ENCODE measurements around the gene KDM4C. TPM values are rescaled to one million over a fixed set of nuclear protein-coding genes. Genes with fewer than 3 reads are reported as not detected.

The KDM4C gene
- total RNA-seq, 1 experiment from 2014 or later, result 7.1 TPM

- Histone ChIP-seq H3K36me3 (ENCODE audit: control insufficient read depth, insufficient read depth, low read length) (no peaks in the 10 kb centered on the region), H3K4me3 (ENCODE audit: low read depth in 2 of 2, low read length in 2 of 2) (no peak overlapping the region), H3K4me1 (ENCODE audit: control insufficient read depth, insufficient read depth, low read length) (no peaks in the 10 kb centered on the region), H3K9me3 (ENCODE audit: control insufficient read depth, insufficient read depth, low read depth, low read length) (no peaks in the 10 kb centered on the region), H3K27me3 (ENCODE audit: control insufficient read depth, insufficient read depth, low read length) (no peaks in the 10 kb centered on the region), H3K27ac (ENCODE audit: low read length) (no peak overlapping the region)
- no peak for DNase-seq (ENCODE audit: low read depth, low spot score)
- no TSS peak for BruUV-seq (replicated peaks)
- ATAC-seq, result no peak
- TF ChIP-seq, protein P1, sequence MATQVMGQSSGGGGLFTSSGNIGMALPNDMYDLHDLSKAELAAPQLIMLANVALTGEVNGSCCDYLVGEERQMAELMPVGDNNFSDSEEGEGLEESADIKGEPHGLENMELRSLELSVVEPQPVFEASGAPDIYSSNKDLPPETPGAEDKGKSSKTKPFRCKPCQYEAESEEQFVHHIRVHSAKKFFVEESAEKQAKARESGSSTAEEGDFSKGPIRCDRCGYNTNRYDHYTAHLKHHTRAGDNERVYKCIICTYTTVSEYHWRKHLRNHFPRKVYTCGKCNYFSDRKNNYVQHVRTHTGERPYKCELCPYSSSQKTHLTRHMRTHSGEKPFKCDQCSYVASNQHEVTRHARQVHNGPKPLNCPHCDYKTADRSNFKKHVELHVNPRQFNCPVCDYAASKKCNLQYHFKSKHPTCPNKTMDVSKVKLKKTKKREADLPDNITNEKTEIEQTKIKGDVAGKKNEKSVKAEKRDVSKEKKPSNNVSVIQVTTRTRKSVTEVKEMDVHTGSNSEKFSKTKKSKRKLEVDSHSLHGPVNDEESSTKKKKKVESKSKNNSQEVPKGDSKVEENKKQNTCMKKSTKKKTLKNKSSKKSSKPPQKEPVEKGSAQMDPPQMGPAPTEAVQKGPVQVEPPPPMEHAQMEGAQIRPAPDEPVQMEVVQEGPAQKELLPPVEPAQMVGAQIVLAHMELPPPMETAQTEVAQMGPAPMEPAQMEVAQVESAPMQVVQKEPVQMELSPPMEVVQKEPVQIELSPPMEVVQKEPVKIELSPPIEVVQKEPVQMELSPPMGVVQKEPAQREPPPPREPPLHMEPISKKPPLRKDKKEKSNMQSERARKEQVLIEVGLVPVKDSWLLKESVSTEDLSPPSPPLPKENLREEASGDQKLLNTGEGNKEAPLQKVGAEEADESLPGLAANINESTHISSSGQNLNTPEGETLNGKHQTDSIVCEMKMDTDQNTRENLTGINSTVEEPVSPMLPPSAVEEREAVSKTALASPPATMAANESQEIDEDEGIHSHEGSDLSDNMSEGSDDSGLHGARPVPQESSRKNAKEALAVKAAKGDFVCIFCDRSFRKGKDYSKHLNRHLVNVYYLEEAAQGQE (IDR thresholded peaks at IDR 0.05; ENCODE audit: insufficient read depth in 1 of 2, low read depth in 2 of 2, low read length in 1 of 2), result no peak
- TF ChIP-seq POLR2AphosphoS5 (IDR thresholded peaks at IDR 0.05; ENCODE audit: low read depth, low read length) (no peak), TCF7L2 (IDR thresholded peaks at IDR 0.05; ENCODE audit: low read depth, low read length) (no peak)
- CTCF ChIA-PET, result no interaction called here
- POLR2A ChIA-PET, result no interaction called here
- in situ Hi-C loops (cut with HindIII; ENCODE audit: low pct_unique_long_range_greater_than_20kb, low sequenced_read_pairs), result no loop called here
- intact Hi-C loops (cut with micrococcal nuclease; ENCODE audit: unreplicated experiment), result no loop called here
Measured at GRCh38 chr9:7118633-7119032, 360.9 kb downstream of the KDM4C start.

GRCh38 chr9:7119612-7120011 lies 361.8 kb downstream of the KDM4C start:
- TF ChIP-seq SIN3A (IDR thresholded peaks at IDR 0.05; ENCODE audit: borderline replicate concordance, insufficient read depth, low read depth, low read length), result no peak
- TF ChIP-seq TCF7L2 (IDR thresholded peaks at IDR 0.05; ENCODE audit: low read depth, low read length), result no peak
- TF ChIP-seq, protein P1 (IDR thresholded peaks at IDR 0.05; ENCODE audit: insufficient read depth in 1 of 2, low read depth in 2 of 2, low read length in 1 of 2), result no peak
- TF ChIP-seq POLR2AphosphoS5 (IDR thresholded peaks at IDR 0.05; ENCODE audit: low read depth, low read length), result no peak
- no peak for TF ChIP-seq CTCF (IDR thresholded peaks at IDR 0.05)
- no peaks in the 10 kb centered on the region for H3K9me3 ChIP-seq (ENCODE audit: control insufficient read depth, insufficient read depth, low read depth, low read length)
- intact Hi-C loops (cut with micrococcal nuclease; ENCODE audit: unreplicated experiment) (no loop called here), in situ Hi-C loops (cut with HindIII; ENCODE audit: low pct_unique_long_range_greater_than_20kb, low sequenced_read_pairs) (no loop called here)
- DNase-seq (ENCODE audit: low read depth, low spot score) (no peak), ATAC-seq (no peak)
- BruUV-seq (replicated peaks), result no TSS peak
- POLR2A ChIA-PET, result no interaction called here
- H3K4me3 ChIP-seq (ENCODE audit: low read depth in 2 of 2, low read length in 2 of 2), result no peak overlapping the region
- no peaks in the 10 kb centered on the region for H3K4me1 ChIP-seq (ENCODE audit: control insufficient read depth, insufficient read depth, low read length)
- H3K27me3 ChIP-seq (ENCODE audit: control insufficient read depth, insufficient read depth, low read length), result no peaks in the 10 kb centered on the region
- H3K36me3 ChIP-seq (ENCODE audit: control insufficient read depth, insufficient read depth, low read length), result no peaks in the 10 kb centered on the region
- no peak overlapping the region for H3K27ac ChIP-seq (ENCODE audit: low read length)
- CTCF ChIA-PET, result no interaction called here
